ENCODE data around the gene TOLLIP. TPM values are rescaled to one million over a fixed set of nuclear protein-coding genes. Genes with fewer than 3 reads are reported as not detected.
A peak's percentile ranks its signal among the peaks of the same experiment; 100 is the strongest.
"Not testable (repeated sequence)": the region's sequence is repeated elsewhere in the genome, so short reads cannot be mapped to it uniquely, and the experiment has no call there.

The TOLLIP gene
- total RNA-seq = 10 to 100 TPM; 33.9 to 36.8 TPM

DNA sequence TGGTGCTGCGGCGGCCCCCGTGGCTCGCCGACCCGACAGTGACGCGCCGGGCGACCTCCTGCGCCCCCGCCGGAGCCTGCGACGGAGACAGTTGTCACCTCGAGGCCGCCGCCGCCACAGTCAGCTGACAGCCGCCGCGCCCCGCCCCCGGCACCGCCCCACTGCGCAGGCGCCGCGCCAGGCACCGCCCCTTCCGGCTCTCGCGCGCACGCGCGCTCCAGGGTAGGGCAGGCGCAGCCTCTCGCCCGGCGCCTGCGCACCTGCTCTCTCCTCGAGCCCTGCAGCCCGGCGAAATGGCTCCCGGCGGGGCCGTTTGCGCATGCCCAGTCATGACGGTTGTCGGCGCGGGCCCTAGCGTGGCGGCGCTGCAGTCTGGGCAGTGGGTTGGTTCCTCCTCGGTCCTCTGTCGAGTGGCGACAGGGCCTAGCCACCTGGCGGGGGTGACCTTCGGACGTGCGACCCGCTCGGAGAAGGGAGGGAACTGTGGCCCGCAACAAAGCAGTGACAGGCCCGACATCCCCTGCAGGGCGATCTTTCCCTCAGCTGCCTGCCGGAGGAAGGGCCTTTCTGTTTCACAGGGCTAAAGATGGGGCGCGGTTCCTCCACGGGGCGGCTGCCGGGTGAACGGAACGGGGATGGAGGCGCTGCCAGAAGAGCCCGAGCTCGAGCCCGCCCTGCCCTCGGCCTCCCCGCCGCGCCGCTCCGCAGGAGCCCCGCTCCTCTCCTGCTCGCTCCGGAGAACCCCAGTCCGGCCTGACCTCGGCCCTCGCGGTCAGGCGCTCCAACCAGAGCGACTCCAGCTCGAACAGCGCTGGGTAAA, at the start of gene TOLLIP:
TSS of gene TOLLIP (minus strand) at position 135 of the 820 bp plus-strand sequence. CDS start at position 1, 134 bp downstream.
- CTCF ChIA-PET = interaction anchor here (1.5 kb wide), 1 partner anchor 11 kb away, joined by 4 read pairs; no protein-coding TSS in a partner anchor
- Mint-ChIP-seq H3K4me1 (peaks cover 31% of the 10 kb centered on the region), H3K27me3 (peaks cover 24% of the 10 kb centered on the region), H3K36me3 (ENCODE audit: low read depth) (peaks cover 17% of the 10 kb centered on the region), H3K4me3 (peak within 1 kb of the TSS; percentile 77), H3K27ac (peak within 1 kb of the TSS; percentile 77), H3K9me3 (peaks cover 10% of the 10 kb centered on the region)
- POLR2A ChIA-PET = interaction anchor here (0.9 to 3.6 kb wide), 9 partner anchors 10 to 399 kb away, joined by 3 to 18 read pairs (median 4); partner anchors contain the start of genes BRSK2 and CHID1
- DNase-seq = peak; percentile 97

DNA sequence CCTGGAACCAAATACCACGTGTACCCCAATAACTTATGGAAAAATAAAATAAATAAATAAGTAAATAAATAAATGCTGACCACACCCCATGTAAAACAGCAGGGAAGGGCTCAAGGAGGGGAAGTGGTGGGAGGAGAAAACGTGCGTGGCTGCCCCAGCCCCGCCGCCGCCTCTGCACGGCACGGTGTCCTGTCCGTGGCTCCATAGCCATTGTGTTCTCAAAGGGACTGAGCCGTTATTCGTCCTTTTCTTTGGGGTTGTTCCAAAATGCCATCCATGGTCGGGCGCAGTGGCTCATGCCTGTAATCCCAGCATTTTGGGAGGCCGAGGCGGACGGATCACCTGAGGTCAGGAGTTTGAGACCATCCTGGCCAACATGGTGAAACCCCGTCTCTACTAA, 49.5 kb upstream of the TOLLIP start:
- DNase-seq, POLR2A ChIA-PET, CTCF ChIA-PET: not testable (repeated sequence)

DNA sequence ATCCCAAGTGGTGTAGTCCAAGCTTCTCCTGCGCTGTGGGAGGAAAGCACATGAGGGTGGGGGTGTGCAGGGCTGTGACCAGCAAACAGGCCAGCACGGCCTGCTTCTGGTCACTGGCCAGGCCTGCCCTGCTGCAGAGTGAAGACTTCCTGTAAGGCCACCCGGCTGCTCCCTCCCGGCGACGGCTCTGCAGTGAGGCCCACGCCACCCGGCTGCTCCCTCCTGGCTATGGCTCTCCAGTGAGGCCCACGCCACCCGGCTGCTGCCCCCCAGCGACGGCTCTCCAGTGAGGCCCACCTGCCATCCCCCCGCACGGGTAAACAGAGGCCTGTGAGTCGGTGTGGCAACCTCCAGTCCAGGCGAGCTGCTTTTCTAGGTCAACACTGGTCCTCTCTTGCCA, 48.9 kb upstream of the TOLLIP start:
- H3K4me1 Mint-ChIP-seq = no peaks in the 10 kb centered on the region

More for the DNA sequence above, 49.5 kb upstream of the TOLLIP start:
- not testable (repeated sequence) for H3K27me3 Mint-ChIP-seq; H3K9me3 Mint-ChIP-seq; H3K4me3 Mint-ChIP-seq; H3K4me1 Mint-ChIP-seq; H3K27ac Mint-ChIP-seq; H3K36me3 Mint-ChIP-seq (ENCODE audit: low read depth)

DNA sequence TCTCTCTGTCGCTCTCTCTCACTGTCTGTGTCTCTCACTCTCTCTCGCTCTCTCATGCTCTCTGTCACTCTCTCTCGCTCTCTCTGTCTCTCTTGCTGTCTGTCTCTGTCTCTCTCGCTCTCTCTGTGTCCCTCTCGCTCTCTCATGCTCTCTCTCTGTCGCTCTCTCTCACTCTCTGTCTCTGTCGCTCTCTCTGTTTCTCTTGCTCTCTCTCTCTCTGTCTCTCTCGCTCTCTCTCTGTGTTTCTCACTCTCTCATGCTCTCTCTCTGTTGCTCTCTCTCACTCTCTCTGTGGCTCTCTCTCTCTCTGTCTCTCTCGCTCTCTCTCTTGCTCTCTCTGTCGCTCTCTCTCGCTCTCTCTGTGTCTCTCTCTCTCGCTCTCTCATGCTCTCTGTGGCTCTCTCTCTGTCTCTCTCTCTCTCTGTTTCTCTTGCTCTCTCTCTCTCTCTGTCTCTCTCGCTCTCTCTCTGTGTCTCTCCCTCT, 47.1 kb upstream of the TOLLIP start:
- H3K27me3 Mint-ChIP-seq = no peaks in the 10 kb centered on the region
- no peak for DNase-seq
- H3K27ac Mint-ChIP-seq = no peak overlapping the region
- POLR2A ChIA-PET = no interaction called here
- CTCF ChIA-PET = no interaction called here
- no peak overlapping the region for H3K4me3 Mint-ChIP-seq
- H3K9me3 Mint-ChIP-seq = no peaks in the 10 kb centered on the region
- H3K4me1 Mint-ChIP-seq = no peaks in the 10 kb centered on the region
- H3K36me3 Mint-ChIP-seq (ENCODE audit: low read depth) = no peaks in the 10 kb centered on the region

More for the DNA sequence above, 48.9 kb upstream of the TOLLIP start:
- Mint-ChIP-seq H3K27ac (no peak overlapping the region), H3K36me3 (ENCODE audit: low read depth) (no peaks in the 10 kb centered on the region), H3K9me3 (no peaks in the 10 kb centered on the region), H3K27me3 (no peaks in the 10 kb centered on the region), H3K4me3 (no peak overlapping the region)
- ChIA-PET POLR2A (no interaction called here), CTCF (no interaction called here)
- no peak for DNase-seq

DNA sequence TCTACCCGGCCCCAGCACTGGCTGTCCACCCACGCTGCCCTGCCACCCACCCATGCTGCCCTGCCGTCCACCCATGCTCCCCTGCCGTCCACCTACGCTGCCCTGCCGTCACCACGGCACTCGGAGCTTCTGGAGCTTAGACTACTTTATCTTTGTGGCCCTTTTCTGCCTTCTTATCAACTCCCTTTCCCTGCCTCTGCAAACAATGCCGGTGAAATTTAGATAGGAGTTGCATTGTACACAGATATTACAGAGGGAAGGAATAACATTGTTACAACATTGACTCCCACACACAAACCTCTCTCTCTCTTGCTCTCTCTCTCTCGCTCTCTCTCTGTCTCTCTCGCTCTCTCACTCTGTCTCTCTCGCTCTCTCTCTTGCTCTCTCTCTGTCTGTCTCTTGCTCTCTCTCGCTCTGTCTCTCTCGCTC, 46.6 kb upstream of the TOLLIP start:
- POLR2A ChIA-PET = no interaction called here
- Mint-ChIP-seq H3K27ac (no peak overlapping the region), H3K9me3 (no peaks in the 10 kb centered on the region)

DNA sequence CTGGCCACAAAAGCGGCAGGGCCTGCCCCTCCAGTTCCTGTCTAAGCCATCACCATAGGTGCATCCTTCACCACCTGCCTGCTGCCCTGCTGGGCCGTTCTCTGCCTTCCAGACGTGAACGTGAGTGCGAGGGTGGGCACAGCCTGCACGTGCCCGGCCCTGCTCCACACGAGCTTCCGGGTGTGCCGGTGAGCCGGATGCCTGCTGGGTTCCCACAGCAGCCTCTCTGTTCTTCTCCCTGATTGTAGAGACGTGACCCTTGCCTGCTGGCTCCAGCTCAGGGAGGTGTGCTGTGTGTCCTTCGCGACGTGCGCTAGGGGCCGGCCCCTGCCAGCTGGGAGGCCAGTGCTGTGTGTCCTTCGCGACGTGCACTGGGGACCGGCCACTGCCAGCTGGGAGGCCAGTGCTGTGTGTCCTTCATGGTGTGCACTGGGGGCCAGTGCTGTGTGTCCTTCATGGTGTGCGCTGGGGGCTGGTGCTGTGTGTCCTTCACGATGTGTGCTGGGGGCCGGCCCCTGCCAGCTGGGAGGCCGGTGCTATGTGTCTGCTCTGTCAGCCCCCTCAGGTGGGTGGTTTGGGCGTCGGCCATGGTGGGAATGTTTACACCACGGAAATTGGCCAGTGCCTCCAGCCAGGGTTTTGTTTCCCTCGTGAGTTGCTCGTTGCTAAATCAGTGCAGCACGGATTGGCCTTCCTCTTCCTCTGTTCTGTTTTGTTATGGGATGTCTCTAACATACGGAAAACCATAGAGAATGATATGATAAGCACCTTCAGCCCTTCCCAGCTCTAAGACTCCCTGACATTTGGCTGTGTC, 44.9 kb upstream of the TOLLIP start:
- H3K4me1 Mint-ChIP-seq = no peaks in the 10 kb centered on the region
- no peak overlapping the region for H3K27ac Mint-ChIP-seq
- H3K4me3 Mint-ChIP-seq = no peak overlapping the region
- POLR2A ChIA-PET = no interaction called here
- H3K36me3 Mint-ChIP-seq (ENCODE audit: low read depth) = no peaks in the 10 kb centered on the region
- H3K27me3 Mint-ChIP-seq = no peaks in the 10 kb centered on the region
- DNase-seq = no peak
- H3K9me3 Mint-ChIP-seq = no peaks in the 10 kb centered on the region
- CTCF ChIA-PET = no interaction called here

More for the DNA sequence above, 46.6 kb upstream of the TOLLIP start:
- Mint-ChIP-seq H3K4me1 (no peaks in the 10 kb centered on the region), H3K4me3 (no peak overlapping the region), H3K27me3 (no peaks in the 10 kb centered on the region), H3K36me3 (ENCODE audit: low read depth) (no peaks in the 10 kb centered on the region)
- DNase-seq = no peak
- CTCF ChIA-PET = no interaction called here

DNA sequence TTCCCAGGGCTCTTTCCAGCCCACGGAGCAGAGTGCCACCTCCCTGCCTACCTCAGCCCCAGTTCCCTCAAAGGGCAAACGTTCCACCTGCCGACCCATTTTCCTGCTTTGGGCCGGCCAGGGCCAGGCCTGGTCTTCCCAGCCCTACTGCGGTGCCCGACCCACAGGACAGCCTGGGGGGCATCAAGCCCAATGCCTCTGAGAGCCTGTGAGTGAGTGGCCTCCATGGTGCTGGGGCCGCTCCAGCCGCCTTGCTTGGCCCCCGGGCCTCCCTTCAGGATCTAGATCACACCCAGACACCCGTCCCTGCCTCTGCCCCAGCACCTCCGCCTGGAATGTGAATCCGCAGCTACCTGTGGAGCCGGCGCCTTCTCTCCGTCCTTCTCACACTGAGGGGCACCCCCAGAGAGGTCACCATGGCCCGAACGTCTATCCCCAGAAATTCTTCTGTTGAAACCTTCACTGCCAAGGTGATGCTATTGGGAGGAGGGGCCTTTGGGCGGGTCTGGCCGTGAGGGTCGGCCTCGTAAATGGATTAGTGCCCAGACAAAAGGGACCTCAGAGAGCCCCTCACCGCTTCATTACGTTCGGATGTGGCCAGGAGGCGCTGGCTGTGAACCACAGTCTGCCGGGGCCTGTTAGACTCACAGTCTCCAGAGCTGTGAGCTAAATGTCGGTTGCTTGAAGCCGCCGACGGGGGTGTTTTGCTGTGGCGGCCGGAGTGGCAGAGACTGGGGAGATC, 44.1 kb upstream of the TOLLIP start:
- Mint-ChIP-seq H3K4me3 (no peak overlapping the region), H3K27me3 (no peaks in the 10 kb centered on the region), H3K9me3 (no peaks in the 10 kb centered on the region), H3K27ac (no peak overlapping the region), H3K36me3 (ENCODE audit: low read depth) (no peaks in the 10 kb centered on the region), H3K4me1 (no peaks in the 10 kb centered on the region)
- no peak for DNase-seq
- POLR2A ChIA-PET = no interaction called here
- CTCF ChIA-PET = no interaction called here

DNA sequence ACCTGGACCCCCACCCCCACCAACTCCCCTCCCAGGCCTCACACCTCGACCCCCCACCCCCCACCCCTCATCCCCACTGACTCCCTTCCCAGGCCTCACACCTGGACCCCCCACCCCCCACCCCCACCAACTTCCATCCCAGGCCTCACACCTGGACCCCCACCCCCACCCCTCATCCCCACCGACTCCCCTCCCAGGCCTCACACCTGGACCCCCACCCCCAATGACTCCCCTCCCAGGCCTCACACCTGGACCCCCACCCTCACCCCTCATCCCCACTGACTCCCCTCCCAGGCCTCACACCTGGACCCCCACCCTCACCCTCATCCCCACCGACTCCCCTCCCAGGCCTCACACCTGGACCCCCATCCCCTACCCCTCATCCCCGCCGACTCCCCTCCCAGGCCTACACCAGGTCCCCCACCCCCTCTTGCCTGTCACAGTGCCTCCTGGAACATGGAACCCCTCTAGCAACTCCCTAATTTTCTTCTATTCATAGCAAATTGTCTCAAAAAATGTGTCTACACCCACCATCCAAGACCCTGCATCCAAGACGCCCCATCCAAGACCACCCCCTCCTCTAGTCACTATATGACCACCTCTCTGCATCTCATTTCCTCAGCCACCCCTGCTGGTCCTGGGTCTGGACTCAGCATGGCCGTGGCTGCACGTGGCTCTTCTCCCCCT, 43.4 kb upstream of the TOLLIP start:
- no peak overlapping the region for H3K27ac Mint-ChIP-seq
- H3K4me1 Mint-ChIP-seq = no peaks in the 10 kb centered on the region
- H3K36me3 Mint-ChIP-seq (ENCODE audit: low read depth) = no peaks in the 10 kb centered on the region
- POLR2A ChIA-PET = no interaction called here
- DNase-seq = no peak
- no peaks in the 10 kb centered on the region for H3K27me3 Mint-ChIP-seq
- H3K4me3 Mint-ChIP-seq = no peak overlapping the region
- H3K9me3 Mint-ChIP-seq = no peaks in the 10 kb centered on the region
- CTCF ChIA-PET = no interaction called here

DNA sequence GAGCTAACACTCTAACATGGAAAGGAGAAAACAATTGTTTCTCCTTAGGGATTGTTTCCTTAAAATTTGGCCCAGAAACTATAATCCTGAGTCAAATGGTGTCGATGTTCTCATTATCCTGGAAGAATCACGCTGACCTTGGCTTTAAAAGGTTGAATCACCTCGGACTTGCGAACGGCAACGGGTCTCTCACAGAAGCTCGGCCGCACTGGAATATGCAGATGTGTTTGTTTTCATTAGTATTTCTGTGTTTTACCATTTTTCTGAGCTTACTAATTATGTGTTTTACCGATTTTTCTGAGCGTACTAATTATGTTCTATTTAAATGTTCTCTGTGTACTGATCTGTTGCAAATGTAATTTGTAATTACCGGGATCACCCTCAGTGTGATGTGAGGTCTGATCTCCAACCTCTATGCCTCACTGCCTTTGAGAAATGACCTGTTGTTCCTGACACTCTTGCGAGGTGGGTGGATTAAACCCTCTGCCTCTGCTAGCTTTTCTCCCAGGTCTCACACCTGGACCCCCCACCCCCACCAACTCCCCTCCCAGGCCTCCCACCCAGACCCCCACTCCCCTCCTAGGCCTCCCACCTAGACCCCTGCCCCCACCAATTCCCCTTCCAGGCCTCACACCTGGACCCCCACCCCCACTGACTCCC, 42.0 kb upstream of the TOLLIP start:
- Mint-ChIP-seq H3K4me1 (no peaks in the 10 kb centered on the region), H3K27ac (no peak overlapping the region), H3K36me3 (ENCODE audit: low read depth) (no peaks in the 10 kb centered on the region), H3K4me3 (no peak overlapping the region), H3K27me3 (no peaks in the 10 kb centered on the region), H3K9me3 (no peaks in the 10 kb centered on the region)
- ChIA-PET CTCF (no interaction called here), POLR2A (interaction anchor here (0.7 kb wide), 1 partner anchor 40 kb away, joined by 3 read pairs; no protein-coding TSS in a partner anchor)
- no peak for DNase-seq

DNA sequence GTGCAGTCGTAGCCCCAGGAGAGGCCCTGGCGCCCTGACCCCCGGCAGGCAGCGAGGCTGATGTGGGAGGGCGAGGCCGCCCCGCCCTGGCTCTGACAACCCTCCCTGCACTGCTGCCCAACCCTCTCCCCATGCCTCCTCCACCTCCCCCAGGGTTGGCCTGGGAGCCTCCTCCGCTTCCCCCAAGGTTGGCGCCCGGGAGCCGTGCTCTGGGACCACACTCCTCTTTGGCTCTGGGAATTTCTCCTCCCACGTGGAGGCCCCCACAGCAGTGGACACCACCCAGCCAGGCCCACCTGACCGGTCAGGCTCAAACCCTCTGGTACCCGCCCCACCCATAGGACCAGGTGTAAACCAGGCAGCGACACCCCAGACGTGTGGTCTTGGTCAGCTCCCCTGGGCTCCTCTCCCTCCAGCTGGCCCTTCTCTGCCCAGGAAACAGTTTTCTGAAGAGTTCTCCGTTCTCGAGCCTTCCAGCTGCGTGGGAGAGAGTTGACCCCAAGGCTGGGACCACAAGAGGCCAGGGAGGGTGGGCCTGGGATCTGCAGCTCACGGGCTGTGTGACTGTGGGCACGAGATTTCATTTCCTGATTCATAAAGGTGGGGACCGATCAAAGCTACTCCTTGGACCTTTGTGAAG, 40.8 kb upstream of the TOLLIP start:
- Mint-ChIP-seq H3K4me1 (no peaks in the 10 kb centered on the region), H3K4me3 (no peak overlapping the region), H3K9me3 (no peaks in the 10 kb centered on the region), H3K27me3 (no peaks in the 10 kb centered on the region), H3K27ac (no peak overlapping the region), H3K36me3 (ENCODE audit: low read depth) (no peaks in the 10 kb centered on the region)
- POLR2A ChIA-PET = no interaction called here
- DNase-seq = no peak
- CTCF ChIA-PET = no interaction called here

DNA sequence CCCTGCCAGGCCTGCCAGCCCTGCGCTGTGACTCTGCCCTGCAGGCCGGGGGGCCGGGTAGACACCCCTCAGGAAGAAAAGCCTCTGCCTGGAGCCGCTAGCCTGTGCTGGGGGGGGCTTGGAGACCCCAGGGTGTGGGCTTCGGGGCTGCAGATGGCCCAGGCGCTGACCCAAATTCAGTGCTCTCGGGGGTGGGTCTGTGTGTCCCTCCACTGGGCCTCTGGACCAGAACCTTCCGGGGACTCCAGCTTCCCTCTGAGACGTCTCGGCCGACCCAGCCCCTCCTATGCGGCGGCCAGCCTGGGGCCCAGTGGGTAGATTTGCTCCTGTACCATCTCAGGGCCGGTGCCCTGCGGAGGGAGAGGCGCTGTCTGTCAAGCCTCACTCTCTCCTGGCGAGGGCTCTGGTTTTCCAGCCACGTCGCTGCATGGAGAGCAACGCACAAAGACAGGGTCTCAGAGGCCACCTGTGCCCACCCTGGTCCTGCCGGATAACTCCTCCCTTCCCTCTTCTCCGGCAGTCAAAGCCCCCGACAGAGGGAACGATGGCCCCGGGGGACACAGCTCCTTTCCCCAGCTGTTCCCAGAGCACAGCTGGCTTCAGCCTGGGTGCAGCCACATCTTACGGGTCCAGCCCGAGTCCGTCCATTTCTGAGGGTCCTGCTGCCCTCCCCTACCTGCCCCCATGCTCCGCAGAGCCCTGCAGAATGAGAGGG, 40.1 kb upstream of the TOLLIP start:
- H3K9me3 Mint-ChIP-seq = no peaks in the 10 kb centered on the region
- no peaks in the 10 kb centered on the region for H3K36me3 Mint-ChIP-seq (ENCODE audit: low read depth)
- POLR2A ChIA-PET = no interaction called here
- H3K27me3 Mint-ChIP-seq = no peaks in the 10 kb centered on the region
- H3K27ac Mint-ChIP-seq = no peak overlapping the region
- H3K4me3 Mint-ChIP-seq = no peak overlapping the region
- DNase-seq = no peak
- no peaks in the 10 kb centered on the region for H3K4me1 Mint-ChIP-seq
- CTCF ChIA-PET = no interaction called here

Data from activated CD4-positive, alpha-beta memory T cell treated with anti-CD3 and anti-CD28 coated beads, Interleukin-2, amount 10 ng/mL, durations not matched to agents 7 days and 5 days (primary cell).